NK-92 treated with Interleukin-12 subunit alpha and Interleukin-12 subunit beta, amount 100 ng/mL, for 24 hours (cell line): ENCODE results near the gene FXYD4.
"Not testable (repeated sequence)": the region's sequence is repeated elsewhere in the genome, so short reads cannot be mapped to it uniquely, and the experiment has no call there.

Source experiments
- DNase-seq: peaks from one replicate; lab custom pipeline; 2025; lab: John Stamatoyannopoulos, UW

The FXYD4 gene

GRCh38 chr10:43419997-43420368 lies 48.5 kb downstream of the FXYD4 start:
- no peak for DNase-seq

- DNase-seq = peak; percentile 83
These were observed 49.1 kb downstream of the FXYD4 start for GRCh38 chr10:43420369-43421200.

- DNase-seq = no peak
These were observed 49.7 kb downstream of the FXYD4 start for GRCh38 chr10:43421201-43421507.

- no peak for DNase-seq
These were observed 50.1 kb downstream of the FXYD4 start for GRCh38 chr10:43421519-43421918.

- not testable (repeated sequence) for DNase-seq
These were observed 50.5 kb downstream of the FXYD4 start for GRCh38 chr10:43421944-43422343.

GRCh38 chr10:43424416-43424815 lies 53.0 kb downstream of the FXYD4 start:
- DNase-seq = no peak
